HEK293 (cell line): ENCODE data around the gene CRYAB.

Source experiments
- BCL11A ChIP-seq: fragments of 450-650 bp; formaldehyde crosslinking; IDR thresholded peaks from 2 replicates; pipeline ENCODE4 v1.5.1; 2016; ENCODE audit warnings: low read depth, missing biosample characterization, missing genetic modification characterization
- CTCF ChIP-seq: fragments of 450-650 bp; formaldehyde crosslinking; IDR thresholded peaks from 2 replicates; pipeline ENCODE4 v1.5.1; 2016; ENCODE audit warnings: missing biosample characterization, missing genetic modification characterization
- HIC1 ChIP-seq: fragments of 450-650 bp; formaldehyde crosslinking; IDR thresholded peaks from 2 replicates; pipeline ENCODE4 v1.5.1; 2016; ENCODE audit warnings: missing biosample characterization, missing genetic modification characterization
- KLF1 ChIP-seq: fragments of 450-650 bp; formaldehyde crosslinking; IDR thresholded peaks from 2 replicates; pipeline ENCODE4 v1.5.1; 2016; ENCODE audit warnings: missing biosample characterization, missing genetic modification characterization
- PRDM4 ChIP-seq: fragments of 450-650 bp; formaldehyde crosslinking; IDR thresholded peaks from 2 replicates; pipeline ENCODE4 v1.5.1; 2017; ENCODE audit warnings: missing biosample characterization, missing genetic modification characterization
- SP3 ChIP-seq: fragments of 450-650 bp; formaldehyde crosslinking; IDR thresholded peaks from 2 replicates; pipeline ENCODE4 v1.5.1; 2016; ENCODE audit warnings: missing biosample characterization, missing genetic modification characterization
- YY1 ChIP-seq: fragments of 450-650 bp; formaldehyde crosslinking; IDR thresholded peaks from 2 replicates; pipeline ENCODE4 v1.5.1; 2018; ENCODE audit warnings: missing biosample characterization, missing genetic modification characterization
- ZNF184 ChIP-seq: fragments of 450-650 bp; IDR thresholded peaks from 2 replicates; pipeline ENCODE4 v1.5.1; 2018; ENCODE audit warnings: missing biosample characterization, mild to moderate bottlenecking, missing genetic modification characterization
- ZNF274 ChIP-seq, 2 experiments: fragments of 200-500 bp in 1 of 2; fragments of 450-650 bp in 1 of 2; sonication (Bioruptor generic) in 1 of 2; formaldehyde crosslinking in 1 of 2; IDR thresholded peaks; 2 replicates each; pipeline versions ENCODE4 v1.5.1 to v1.6.1; 2014 to 2016; ENCODE audit warnings: borderline replicate concordance in 1 of 2, inconsistent platforms in 1 of 2, low read length in 1 of 2, missing biosample characterization in 1 of 2, missing genetic modification characterization in 1 of 2
- ZNF391 ChIP-seq: fragments of 450-650 bp; formaldehyde crosslinking; IDR thresholded peaks from 2 replicates; pipeline ENCODE4 v1.5.1; 2016; ENCODE audit warnings: low read depth, missing biosample characterization, missing genetic modification characterization, borderline replicate concordance
- ZNF629 ChIP-seq: fragments of 450-650 bp; formaldehyde crosslinking; IDR thresholded peaks from 2 replicates; pipeline ENCODE4 v1.5.1; 2017; ENCODE audit warnings: missing biosample characterization, missing genetic modification characterization

GRCh38 chr11:111957663-111958444, 46.3 kb upstream of the CRYAB start:
- no peak for TF ChIP-seq ZNF629
- TF ChIP-seq KLF1 (tag by site-specific recombination), result no peak
- TF ChIP-seq ZNF184 (tag by site-specific recombination), result no peak
- no peak for TF ChIP-seq HIC1 (tag by site-specific recombination)
- TF ChIP-seq CTCF (tag by site-specific recombination), result no peak
- TF ChIP-seq BCL11A (tag by site-specific recombination), result no peak
- no peak for TF ChIP-seq YY1 (tag by site-specific recombination)
- no peak for TF ChIP-seq ZNF274 (IDR thresholded peaks at IDR 0.05; ENCODE audit: low read length)
- TF ChIP-seq ZNF274 (tag by site-specific recombination; IDR thresholded peaks at IDR 0.05; ENCODE audit: borderline replicate concordance), result no peak
- TF ChIP-seq SP3 (tag by site-specific recombination), result no peak
- no peak for TF ChIP-seq ZNF391 (tag by site-specific recombination)
- TF ChIP-seq PRDM4 (tag by site-specific recombination), result no peak
